SK-N-SH (cell line): ENCODE measurements around the gene TSHR.

Experiments used
- CTCF ChIP-seq: fragments of 200-600 bp; sonication (generic); IDR thresholded peaks from 2 replicates; pipeline ENCODE4 v1.6.1; 2017; ENCODE audit warnings: antibody characterized with exemption, mild to moderate bottlenecking, moderate library complexity
- GATA2 ChIP-seq: sonication (generic); formaldehyde crosslinking; IDR thresholded peaks from 2 replicates; pipeline ENCODE4 v1.5.0; 2020; ENCODE audit warnings: mild to moderate bottlenecking, missing genetic modification reagents
- NFIC ChIP-seq: IDR thresholded peaks from 2 replicates; pipeline ENCODE4 v1.4.0; 2012; ENCODE audit warnings: borderline replicate concordance
- TEAD4 ChIP-seq: IDR thresholded peaks from 2 replicates; pipeline ENCODE4 v1.4.0; 2012; ENCODE audit warnings: mild to moderate bottlenecking, borderline replicate concordance; ENCODE audit not compliant: insufficient read depth

- no peak for TF ChIP-seq TEAD4
- no peak for TF ChIP-seq CTCF
- no peak for TF ChIP-seq NFIC
- TF ChIP-seq GATA2 (CRISPR knock-in tag), result no peak
These were observed 49.1 kb upstream of the TSHR start for GRCh38 chr14:80906336-80906735.
